ENCODE data around the gene RABGAP1.

RABGAP1 gene

DNA sequence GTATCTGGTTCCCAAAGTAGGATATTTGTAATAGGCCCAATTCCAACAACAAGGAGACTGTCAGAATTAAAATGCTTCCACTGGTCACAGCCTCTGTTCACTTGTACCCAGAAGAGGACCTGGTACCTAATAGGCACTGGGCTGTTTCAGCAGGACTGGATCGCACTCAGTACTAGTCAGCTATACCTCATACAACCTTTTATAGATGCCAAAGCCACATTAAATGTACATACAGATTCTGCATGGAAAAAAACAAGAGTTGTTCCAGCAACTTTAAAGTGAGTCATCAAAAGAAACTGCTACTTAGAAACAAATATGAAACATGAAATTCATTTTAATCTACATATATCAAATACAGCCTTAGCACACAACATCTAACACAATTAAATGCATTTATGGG, 180.1 kb downstream of the RABGAP1 start:
- H3K9ac ChIP-seq (ENCODE audit: low read length) = no peak overlapping the region
- peaks cover 18% of the 10 kb centered on the region for H3K4me1 ChIP-seq (ENCODE audit: control insufficient read depth, low read depth, low read length)
- no peaks in the 10 kb centered on the region for H3K27me3 ChIP-seq (ENCODE audit: control insufficient read depth, insufficient read depth, low read length)
- no peak overlapping the region for H3K4me3 ChIP-seq (ENCODE audit: low read length)
- H3K27ac ChIP-seq (ENCODE audit: low read length) = no peak overlapping the region
- H3K36me3 ChIP-seq (ENCODE audit: control insufficient read depth, low read depth, low read length) = peaks cover 6% of the 10 kb centered on the region
- no peaks in the 10 kb centered on the region for H3K9me3 ChIP-seq (ENCODE audit: control insufficient read depth, low read depth, low read length)

DNA sequence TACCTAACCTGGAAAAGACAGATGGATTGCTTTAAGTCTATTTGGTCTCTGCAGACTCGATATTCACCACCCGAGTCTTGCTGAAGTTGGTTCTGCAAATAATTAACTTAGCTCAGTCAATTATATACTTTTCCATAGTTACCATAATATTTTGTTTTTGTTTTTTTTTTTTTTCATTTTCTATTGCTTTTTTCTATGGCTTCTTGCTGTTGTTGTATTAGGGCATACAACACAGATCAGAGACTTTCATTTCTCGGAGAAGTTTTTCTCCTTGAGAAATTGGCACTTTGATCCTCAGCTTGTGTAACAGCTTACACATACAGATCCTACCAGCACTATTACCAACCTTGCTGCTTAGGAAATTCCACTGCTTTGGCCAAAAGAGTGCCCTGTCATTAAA, 180.6 kb downstream of the RABGAP1 start:
- Histone ChIP-seq H3K27ac (ENCODE audit: low read length) (no peak overlapping the region), H3K4me1 (ENCODE audit: control insufficient read depth, low read depth, low read length) (peaks cover 21% of the 10 kb centered on the region), H3K9ac (ENCODE audit: low read length) (no peak overlapping the region), H3K27me3 (ENCODE audit: control insufficient read depth, insufficient read depth, low read length) (no peaks in the 10 kb centered on the region), H3K9me3 (ENCODE audit: control insufficient read depth, low read depth, low read length) (no peaks in the 10 kb centered on the region), H3K4me3 (ENCODE audit: low read length) (no peak overlapping the region), H3K36me3 (ENCODE audit: control insufficient read depth, low read depth, low read length) (peaks cover 6% of the 10 kb centered on the region)

DNA sequence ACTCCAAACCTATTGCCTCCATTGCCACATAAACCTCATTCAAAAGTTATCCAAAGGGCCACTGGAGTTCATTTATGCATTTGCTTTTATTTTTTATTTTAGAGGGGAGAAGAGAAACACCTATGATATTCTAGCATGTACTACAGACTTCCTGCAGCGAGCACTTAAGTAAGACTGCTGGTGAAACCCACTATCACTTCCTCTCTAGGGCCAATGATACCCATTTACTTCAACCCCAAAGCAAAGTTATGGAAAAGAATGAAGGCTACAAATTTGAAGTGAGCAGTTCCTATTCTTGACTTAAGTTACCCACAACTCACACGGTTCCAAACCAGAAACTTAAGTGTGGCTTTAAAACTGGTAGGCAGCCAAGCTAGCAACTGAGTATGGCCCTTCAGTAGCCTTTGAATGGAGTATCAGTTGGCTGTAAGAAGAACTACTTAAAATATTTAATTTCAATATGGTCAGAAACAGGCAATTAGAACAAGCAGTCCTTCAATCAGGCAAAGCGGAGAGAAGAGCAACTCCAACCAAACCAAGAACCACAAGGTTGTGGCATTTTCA, 186.8 kb downstream of the RABGAP1 start:
- H3K27ac ChIP-seq (ENCODE audit: low read length) = no peak overlapping the region
- no peaks in the 10 kb centered on the region for H3K9me3 ChIP-seq (ENCODE audit: control insufficient read depth, low read depth, low read length)
- no peak overlapping the region for H3K4me3 ChIP-seq (ENCODE audit: low read length)
- H3K9ac ChIP-seq (ENCODE audit: low read length) = no peak overlapping the region
- peaks cover 21% of the 10 kb centered on the region for H3K4me1 ChIP-seq (ENCODE audit: control insufficient read depth, low read depth, low read length)
- H3K36me3 ChIP-seq (ENCODE audit: control insufficient read depth, low read depth, low read length) = peaks cover 30% of the 10 kb centered on the region
- no peaks in the 10 kb centered on the region for H3K27me3 ChIP-seq (ENCODE audit: control insufficient read depth, insufficient read depth, low read length)

DNA sequence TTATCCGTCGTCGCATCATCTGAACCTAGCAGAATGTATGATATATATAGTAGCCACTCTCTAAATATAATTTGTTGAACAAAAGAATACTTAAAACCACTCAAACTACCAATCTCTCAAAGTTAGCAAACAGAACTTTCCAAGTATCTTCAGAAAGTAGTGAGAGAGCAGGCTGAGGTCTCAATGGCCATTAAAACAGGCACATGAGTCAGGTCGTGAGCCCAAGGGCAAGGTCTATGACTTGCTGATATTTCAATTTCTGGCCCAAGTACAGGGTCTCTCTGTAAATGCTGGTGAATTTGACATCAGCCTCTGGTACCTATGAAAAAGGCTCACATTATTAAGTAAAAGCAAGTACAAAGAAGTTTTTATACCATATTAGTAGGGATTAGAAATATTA, 187.8 kb downstream of the RABGAP1 start:
- Histone ChIP-seq H3K4me3 (ENCODE audit: low read length) (no peak overlapping the region), H3K27ac (ENCODE audit: low read length) (no peak overlapping the region), H3K36me3 (ENCODE audit: control insufficient read depth, low read depth, low read length) (peaks cover 37% of the 10 kb centered on the region), H3K4me1 (ENCODE audit: control insufficient read depth, low read depth, low read length) (peaks cover 21% of the 10 kb centered on the region), H3K27me3 (ENCODE audit: control insufficient read depth, insufficient read depth, low read length) (no peaks in the 10 kb centered on the region), H3K9me3 (ENCODE audit: control insufficient read depth, low read depth, low read length) (no peaks in the 10 kb centered on the region), H3K9ac (ENCODE audit: low read length) (no peak overlapping the region)

DNA sequence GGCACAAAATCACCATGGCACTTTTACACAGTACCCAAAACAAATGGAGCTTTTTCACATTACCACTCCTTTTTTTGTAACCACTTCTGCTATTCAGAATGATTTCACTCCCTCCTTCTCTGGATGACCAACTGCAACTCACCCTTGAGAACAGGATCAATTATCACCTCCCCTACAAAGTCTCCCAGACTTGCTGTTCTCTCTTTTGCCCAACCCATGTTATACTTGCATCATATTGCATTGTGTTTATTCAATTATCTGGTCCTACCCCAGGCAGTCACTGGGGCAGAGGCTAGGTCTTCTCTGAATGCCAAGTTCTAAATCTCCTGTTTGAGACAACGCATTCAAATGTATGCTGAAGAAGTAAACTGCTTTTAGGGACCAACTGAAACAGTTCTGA, 188.6 kb downstream of the RABGAP1 start:
- H3K4me1 ChIP-seq (ENCODE audit: control insufficient read depth, low read depth, low read length) = peaks cover 17% of the 10 kb centered on the region
- H3K27ac ChIP-seq (ENCODE audit: low read length) = no peak overlapping the region
- no peak overlapping the region for H3K9ac ChIP-seq (ENCODE audit: low read length)
- H3K4me3 ChIP-seq (ENCODE audit: low read length) = no peak overlapping the region
- H3K36me3 ChIP-seq (ENCODE audit: control insufficient read depth, low read depth, low read length) = peaks cover 37% of the 10 kb centered on the region
- H3K9me3 ChIP-seq (ENCODE audit: control insufficient read depth, low read depth, low read length) = no peaks in the 10 kb centered on the region
- H3K27me3 ChIP-seq (ENCODE audit: control insufficient read depth, insufficient read depth, low read length) = no peaks in the 10 kb centered on the region

DNA sequence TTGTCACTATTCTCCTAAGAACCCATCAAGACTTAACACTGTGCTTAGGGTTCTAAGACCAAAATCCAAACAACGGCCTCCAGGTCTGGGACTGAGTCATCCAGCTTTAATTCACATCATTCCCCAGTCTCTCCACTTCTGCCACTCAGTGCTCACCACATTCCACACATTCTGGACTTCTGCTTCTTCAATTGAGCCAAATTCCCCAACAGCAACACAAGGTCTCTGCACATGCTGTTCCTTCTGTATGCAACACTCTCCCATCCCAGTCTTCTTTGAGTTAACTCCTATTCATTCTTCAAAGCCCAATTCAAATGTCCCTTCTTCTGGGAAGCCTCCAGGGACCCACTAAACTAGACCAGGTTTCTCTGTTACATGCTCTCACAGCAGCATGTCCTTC, 190.4 kb downstream of the RABGAP1 start:
- Histone ChIP-seq H3K36me3 (ENCODE audit: control insufficient read depth, low read depth, low read length) (peaks cover 44% of the 10 kb centered on the region), H3K9ac (ENCODE audit: low read length) (no peak overlapping the region), H3K27ac (ENCODE audit: low read length) (no peak overlapping the region), H3K4me1 (ENCODE audit: control insufficient read depth, low read depth, low read length) (no peaks in the 10 kb centered on the region), H3K27me3 (ENCODE audit: control insufficient read depth, insufficient read depth, low read length) (no peaks in the 10 kb centered on the region), H3K9me3 (ENCODE audit: control insufficient read depth, low read depth, low read length) (no peaks in the 10 kb centered on the region), H3K4me3 (ENCODE audit: low read length) (no peak overlapping the region)

DNA sequence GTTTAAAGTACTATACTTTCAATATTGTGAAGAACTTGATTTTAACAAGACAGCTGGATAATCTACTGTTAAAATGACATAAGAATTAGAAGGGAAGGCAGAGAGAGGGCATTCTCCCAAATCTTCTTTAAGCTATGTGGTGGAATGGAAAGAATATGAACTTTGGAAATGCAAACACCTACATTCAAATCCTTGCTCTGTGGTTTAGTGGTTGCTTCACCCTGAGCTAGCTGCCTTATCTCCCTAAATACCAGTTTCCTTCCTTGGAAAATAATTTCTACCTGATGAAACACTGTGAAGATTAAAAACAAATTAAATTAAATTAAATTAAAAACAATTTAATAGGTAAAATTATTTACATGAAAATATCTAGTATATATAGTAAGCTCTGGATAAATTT, 191.2 kb downstream of the RABGAP1 start:
- no peak overlapping the region for H3K4me3 ChIP-seq (ENCODE audit: low read length)
- H3K4me1 ChIP-seq (ENCODE audit: control insufficient read depth, low read depth, low read length) = no peaks in the 10 kb centered on the region
- peaks cover 44% of the 10 kb centered on the region for H3K36me3 ChIP-seq (ENCODE audit: control insufficient read depth, low read depth, low read length)
- no peaks in the 10 kb centered on the region for H3K9me3 ChIP-seq (ENCODE audit: control insufficient read depth, low read depth, low read length)
- H3K27me3 ChIP-seq (ENCODE audit: control insufficient read depth, insufficient read depth, low read length) = no peaks in the 10 kb centered on the region
- no peak overlapping the region for H3K27ac ChIP-seq (ENCODE audit: low read length)
- H3K9ac ChIP-seq (ENCODE audit: low read length) = no peak overlapping the region

DNA sequence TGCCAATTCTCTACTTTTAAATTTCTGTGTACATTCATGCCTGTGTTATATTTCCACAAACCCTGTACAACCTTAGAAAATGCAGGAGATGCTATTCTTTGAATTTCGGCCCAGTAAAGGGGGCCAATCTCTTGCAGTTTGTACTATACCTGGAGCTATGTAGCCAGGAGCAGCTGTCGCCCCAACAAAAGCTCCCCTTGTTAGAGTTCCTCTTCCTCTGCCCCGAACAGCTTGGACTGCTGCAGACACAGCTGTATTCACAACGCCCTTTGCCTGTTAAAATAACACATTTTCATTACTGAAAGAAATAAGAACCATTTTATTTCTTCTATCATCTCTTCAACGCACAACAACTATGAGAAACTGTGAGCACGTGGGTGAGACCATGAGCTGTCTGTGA, 191.9 kb downstream of the RABGAP1 start:
- H3K36me3 ChIP-seq (ENCODE audit: control insufficient read depth, low read depth, low read length) = peaks cover 44% of the 10 kb centered on the region
- H3K9ac ChIP-seq (ENCODE audit: low read length) = no peak overlapping the region
- no peaks in the 10 kb centered on the region for H3K9me3 ChIP-seq (ENCODE audit: control insufficient read depth, low read depth, low read length)
- H3K4me3 ChIP-seq (ENCODE audit: low read length) = no peak overlapping the region
- no peaks in the 10 kb centered on the region for H3K4me1 ChIP-seq (ENCODE audit: control insufficient read depth, low read depth, low read length)
- H3K27me3 ChIP-seq (ENCODE audit: control insufficient read depth, insufficient read depth, low read length) = no peaks in the 10 kb centered on the region
- H3K27ac ChIP-seq (ENCODE audit: low read length) = no peak overlapping the region

DNA sequence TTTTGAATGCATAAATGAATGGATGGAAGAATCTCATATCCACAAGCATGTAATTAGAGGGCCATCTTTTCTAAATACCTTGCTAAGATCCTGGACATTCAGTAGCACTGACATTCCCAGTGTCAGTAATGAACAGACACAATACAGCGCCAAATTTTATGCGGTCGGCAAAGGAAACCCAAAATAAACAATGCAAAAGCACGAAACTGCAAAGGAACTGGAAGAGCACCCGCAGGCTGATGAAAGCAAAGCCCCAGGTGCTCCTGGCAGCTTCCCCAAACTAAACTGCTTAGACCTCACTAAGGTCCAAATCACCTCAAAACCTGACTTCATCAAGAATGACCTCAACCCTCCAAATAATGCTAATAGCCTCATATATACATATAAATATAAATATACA, 194.6 kb downstream of the RABGAP1 start:
- Histone ChIP-seq H3K27me3 (ENCODE audit: control insufficient read depth, insufficient read depth, low read length) (no peaks in the 10 kb centered on the region), H3K27ac (ENCODE audit: low read length) (no peak overlapping the region), H3K4me1 (ENCODE audit: control insufficient read depth, low read depth, low read length) (no peaks in the 10 kb centered on the region), H3K9me3 (ENCODE audit: control insufficient read depth, low read depth, low read length) (no peaks in the 10 kb centered on the region), H3K4me3 (ENCODE audit: low read length) (no peak overlapping the region), H3K9ac (ENCODE audit: low read length) (no peak overlapping the region), H3K36me3 (ENCODE audit: control insufficient read depth, low read depth, low read length) (peaks cover 31% of the 10 kb centered on the region)

DNA sequence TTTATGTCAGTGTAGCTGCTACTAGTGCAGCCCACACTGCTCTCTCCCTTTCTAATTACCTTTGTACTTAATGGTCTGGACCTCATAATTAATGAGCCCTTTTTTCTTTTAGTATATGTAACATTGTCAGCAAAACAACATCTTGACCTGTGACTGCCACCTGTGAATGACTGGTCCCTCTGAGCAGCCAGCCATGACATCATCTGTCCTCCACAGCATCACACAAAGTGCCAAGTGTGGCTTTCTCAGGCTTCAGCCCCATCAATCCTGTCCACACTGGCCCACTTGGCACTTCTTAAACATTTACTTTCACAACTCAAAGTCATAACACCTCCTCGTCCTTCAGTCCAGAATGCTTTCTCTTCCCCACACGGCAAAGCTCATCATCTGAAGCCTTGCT, 197.3 kb downstream of the RABGAP1 start:
- no peaks in the 10 kb centered on the region for H3K27me3 ChIP-seq (ENCODE audit: control insufficient read depth, insufficient read depth, low read length)
- peaks cover 8% of the 10 kb centered on the region for H3K36me3 ChIP-seq (ENCODE audit: control insufficient read depth, low read depth, low read length)
- no peaks in the 10 kb centered on the region for H3K4me1 ChIP-seq (ENCODE audit: control insufficient read depth, low read depth, low read length)
- H3K9me3 ChIP-seq (ENCODE audit: control insufficient read depth, low read depth, low read length) = no peaks in the 10 kb centered on the region
- no peak overlapping the region for H3K4me3 ChIP-seq (ENCODE audit: low read length)
- no peak overlapping the region for H3K9ac ChIP-seq (ENCODE audit: low read length)
- H3K27ac ChIP-seq (ENCODE audit: low read length) = no peak overlapping the region

DNA sequence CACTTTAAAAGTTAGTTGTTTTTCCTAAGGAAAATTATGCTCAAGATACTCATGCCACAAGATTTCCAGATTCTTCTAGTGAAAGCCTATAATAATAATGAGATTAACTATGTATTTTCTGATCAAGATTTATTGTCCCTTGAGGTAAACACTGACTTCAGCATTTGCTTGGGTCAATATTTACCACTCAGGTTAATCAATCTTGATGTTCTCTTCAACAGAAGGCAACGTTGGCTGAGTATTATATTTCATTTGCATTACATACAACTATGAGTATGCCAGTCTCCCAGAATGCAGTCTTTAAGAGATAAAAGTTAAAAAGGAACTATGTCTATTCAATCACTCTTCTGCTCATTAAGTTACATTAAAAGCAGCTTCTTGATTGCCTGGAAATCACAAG, 208.2 kb downstream of the RABGAP1 start:
- H3K36me3 ChIP-seq (ENCODE audit: control insufficient read depth, low read depth, low read length) = peaks cover 13% of the 10 kb centered on the region
- no peaks in the 10 kb centered on the region for H3K27me3 ChIP-seq (ENCODE audit: control insufficient read depth, insufficient read depth, low read length)
- H3K27ac ChIP-seq (ENCODE audit: low read length) = no peak overlapping the region
- H3K9me3 ChIP-seq (ENCODE audit: control insufficient read depth, low read depth, low read length) = no peaks in the 10 kb centered on the region
- H3K4me1 ChIP-seq (ENCODE audit: control insufficient read depth, low read depth, low read length) = no peaks in the 10 kb centered on the region
- H3K4me3 ChIP-seq (ENCODE audit: low read length) = no peak overlapping the region
- H3K9ac ChIP-seq (ENCODE audit: low read length) = no peak overlapping the region

DNA sequence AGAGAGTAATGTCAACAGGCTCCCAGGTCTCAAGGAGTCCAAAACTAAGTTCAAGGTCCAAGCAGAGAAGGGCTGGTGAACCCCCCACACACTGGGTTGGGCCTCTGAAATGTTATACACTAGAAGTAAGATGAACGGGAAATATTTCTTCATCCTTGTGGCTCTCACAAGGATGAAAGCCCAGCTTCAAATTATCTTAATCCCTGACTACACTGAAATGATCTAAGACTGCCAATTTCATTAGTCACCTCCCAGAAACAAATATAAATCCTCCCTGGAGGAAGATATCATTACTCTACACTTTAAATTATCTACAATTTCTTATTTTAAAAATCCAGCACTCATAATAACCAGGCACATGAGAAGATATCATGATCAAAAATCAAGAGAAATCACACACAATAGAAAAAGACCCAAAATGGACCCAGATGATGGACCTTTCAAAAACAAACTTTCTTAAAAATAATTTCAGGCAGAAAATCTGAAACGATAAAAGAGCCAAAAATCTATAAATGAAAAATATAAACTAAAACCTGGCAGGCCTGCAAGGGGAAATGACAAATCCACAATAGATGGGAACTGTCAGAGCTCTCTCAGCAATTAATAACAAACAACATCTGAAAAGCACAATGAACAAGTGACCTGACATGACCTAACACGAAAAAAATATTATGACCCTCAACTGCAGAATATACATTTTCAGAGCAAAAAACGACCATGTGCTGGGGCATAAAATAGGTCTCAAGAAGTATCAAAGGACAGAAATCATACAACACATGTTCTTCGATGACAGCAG, 210.1 kb downstream of the RABGAP1 start:
- no peaks in the 10 kb centered on the region for H3K9me3 ChIP-seq (ENCODE audit: control insufficient read depth, low read depth, low read length)
- no peaks in the 10 kb centered on the region for H3K27me3 ChIP-seq (ENCODE audit: control insufficient read depth, insufficient read depth, low read length)
- no peak overlapping the region for H3K4me3 ChIP-seq (ENCODE audit: low read length)
- no peak overlapping the region for H3K27ac ChIP-seq (ENCODE audit: low read length)
- no peak overlapping the region for H3K9ac ChIP-seq (ENCODE audit: low read length)
- no peaks in the 10 kb centered on the region for H3K4me1 ChIP-seq (ENCODE audit: control insufficient read depth, low read depth, low read length)
- peaks cover 11% of the 10 kb centered on the region for H3K36me3 ChIP-seq (ENCODE audit: control insufficient read depth, low read depth, low read length)

All from iPS-18a (cell line).